ENCODE results near the gene EIF2A.
A peak's percentile ranks its signal among the peaks of the same experiment; 100 is the strongest.

EIF2A gene

GRCh38 chr3:150605998-150606641 is 59.5 kb downstream of the EIF2A start:
- Mint-ChIP-seq H3K27ac (no peak overlapping the region), H3K36me3 (ENCODE audit: low read depth) (peaks cover 65% of the 10 kb centered on the region), H3K9me3 (peaks cover 8% of the 10 kb centered on the region), H3K27me3 (ENCODE audit: low read depth, poor library complexity) (peaks cover 3% of the 10 kb centered on the region), H3K4me3 (peak overlapping the region; percentile 55), H3K4me1 (peaks cover 47% of the 10 kb centered on the region)
- DNase-seq: no peak
- TF ChIP-seq CTCF (IDR thresholded peaks at IDR 0.05): no peak

GRCh38 chr3:150607267-150608065 is 60.9 kb downstream of the EIF2A start:
- no peaks in the 10 kb centered on the region for H3K27me3 Mint-ChIP-seq (ENCODE audit: low read depth, poor library complexity)
- TF ChIP-seq CTCF (IDR thresholded peaks at IDR 0.05): no peak
- H3K9me3 Mint-ChIP-seq: peaks cover 13% of the 10 kb centered on the region
- H3K36me3 Mint-ChIP-seq (ENCODE audit: low read depth): peaks cover 75% of the 10 kb centered on the region
- no peak for DNase-seq
- peak overlapping the region; percentile 19 for H3K27ac Mint-ChIP-seq
- no peak overlapping the region for H3K4me3 Mint-ChIP-seq
- peaks cover 34% of the 10 kb centered on the region for H3K4me1 Mint-ChIP-seq

- peaks cover 92% of the 10 kb centered on the region for H3K36me3 Mint-ChIP-seq (ENCODE audit: low read depth)
These were observed 63.4 kb downstream of the EIF2A start for GRCh38 chr3:150609988-150610387.

GRCh38 chr3:150610785-150611184 is 64.2 kb downstream of the EIF2A start:
- no peak for DNase-seq
- H3K27ac Mint-ChIP-seq: no peak overlapping the region
- no peak for TF ChIP-seq CTCF (IDR thresholded peaks at IDR 0.05)
- H3K4me1 Mint-ChIP-seq: peaks cover 14% of the 10 kb centered on the region
- H3K36me3 Mint-ChIP-seq (ENCODE audit: low read depth): peaks cover 91% of the 10 kb centered on the region
- no peak overlapping the region for H3K4me3 Mint-ChIP-seq
- H3K9me3 Mint-ChIP-seq: peaks cover 36% of the 10 kb centered on the region
- H3K27me3 Mint-ChIP-seq (ENCODE audit: low read depth, poor library complexity): no peaks in the 10 kb centered on the region

More at GRCh38 chr3:150609988-150610387, 63.4 kb downstream of the EIF2A start:
- Mint-ChIP-seq H3K27me3 (ENCODE audit: low read depth, poor library complexity) (no peaks in the 10 kb centered on the region), H3K27ac (no peak overlapping the region), H3K4me3 (no peak overlapping the region), H3K4me1 (peaks cover 17% of the 10 kb centered on the region), H3K9me3 (peaks cover 35% of the 10 kb centered on the region)
- DNase-seq: no peak
- TF ChIP-seq CTCF (IDR thresholded peaks at IDR 0.05): no peak

- peaks cover 33% of the 10 kb centered on the region for H3K9me3 Mint-ChIP-seq
- no peak for TF ChIP-seq CTCF (IDR thresholded peaks at IDR 0.05)
- peaks cover 9% of the 10 kb centered on the region for H3K4me1 Mint-ChIP-seq
- no peak overlapping the region for H3K4me3 Mint-ChIP-seq
- no peaks in the 10 kb centered on the region for H3K27me3 Mint-ChIP-seq (ENCODE audit: low read depth, poor library complexity)
- DNase-seq: no peak
- H3K27ac Mint-ChIP-seq: no peak overlapping the region
- H3K36me3 Mint-ChIP-seq (ENCODE audit: low read depth): peaks cover 85% of the 10 kb centered on the region
These were observed 65.1 kb downstream of the EIF2A start for GRCh38 chr3:150611666-150612065.

All from nephron progenitor cell (in vitro differentiated cells).